ENCODE results near the gene HUS1B.
"Not testable (repeated sequence)": the region's sequence is repeated elsewhere in the genome, so short reads cannot be mapped to it uniquely, and the experiment has no call there.

GRCh38 chr6:694431-695126, 37.7 kb upstream of the HUS1B start:
- not testable (repeated sequence) for TF ChIP-seq CTCF (conservative IDR thresholded peaks at IDR 0.05; ENCODE audit: low read depth in 2 of 2); EZH2phosphoT487 (IDR thresholded peaks at IDR 0.05; ENCODE audit: unreplicated experiment); POLR2AphosphoS5 (IDR thresholded peaks at IDR 0.05; ENCODE audit: low read depth); JUNB (IDR thresholded peaks at IDR 0.05; ENCODE audit: unreplicated experiment); CREB1 (CRISPR knock-in tag; IDR thresholded peaks at IDR 0.05; ENCODE audit: low read depth); ZNF331 (CRISPR knock-in tag; IDR thresholded peaks at IDR 0.05; ENCODE audit: low read depth); REST (IDR thresholded peaks at IDR 0.05; ENCODE audit: unreplicated experiment); EZH2 (IDR thresholded peaks at IDR 0.05; ENCODE audit: low read depth, unreplicated experiment); ZNF114 (CRISPR knock-in tag; IDR thresholded peaks at IDR 0.05); ETS1 (IDR thresholded peaks at IDR 0.05)
